GM21367 (cell line): Measurements from ENCODE around the gene CPNE4.

Experiments used
- ATAC-seq: cut with Tn5 transposase; IDR thresholded peaks from one replicate; pipeline ENCODE4 v1.9.1; 2021; ENCODE audit not compliant: unreplicated experiment

The CPNE4 gene

GRCh38 chr3:132017137-132017536, 17.7 kb downstream of the CPNE4 start:
- ATAC-seq, result no peak

- no peak for ATAC-seq
Observed at GRCh38 chr3:132016061-132017041, 18.5 kb downstream of the CPNE4 start.

- ATAC-seq, result no peak
Observed at GRCh38 chr3:132014105-132014504, 20.7 kb downstream of the CPNE4 start.

- ATAC-seq, result no peak
Observed at GRCh38 chr3:132009241-132009640, 25.6 kb downstream of the CPNE4 start.

GRCh38 chr3:132008837-132009236, 26.0 kb downstream of the CPNE4 start:
- no peak for ATAC-seq

GRCh38 chr3:132007617-132008016, 27.2 kb downstream of the CPNE4 start:
- ATAC-seq, result no peak

GRCh38 chr3:132006605-132007204, 28.1 kb downstream of the CPNE4 start:
- no peak for ATAC-seq

- ATAC-seq, result no peak
Observed at GRCh38 chr3:132004571-132004970, 30.2 kb downstream of the CPNE4 start.

GRCh38 chr3:132003685-132004084, 31.1 kb downstream of the CPNE4 start:
- no peak for ATAC-seq

- ATAC-seq, result no peak
Observed at GRCh38 chr3:132001999-132002398, 32.8 kb downstream of the CPNE4 start.

- ATAC-seq, result no peak
Observed at GRCh38 chr3:132001036-132001435, 33.8 kb downstream of the CPNE4 start.

GRCh38 chr3:131998027-131998426, 36.8 kb downstream of the CPNE4 start:
- ATAC-seq, result no peak

GRCh38 chr3:131995891-131996290, 38.9 kb downstream of the CPNE4 start:
- no peak for ATAC-seq

GRCh38 chr3:131989318-131989717, 45.5 kb downstream of the CPNE4 start:
- ATAC-seq, result no peak

- ATAC-seq, result no peak
Observed at GRCh38 chr3:131988209-131988608, 46.6 kb downstream of the CPNE4 start.

- no peak for ATAC-seq
Observed at GRCh38 chr3:131983689-131984088, 51.1 kb downstream of the CPNE4 start.

GRCh38 chr3:131981323-131981722, 53.5 kb downstream of the CPNE4 start:
- ATAC-seq, result no peak

- ATAC-seq, result no peak
Observed at GRCh38 chr3:131976448-131976847, 58.4 kb downstream of the CPNE4 start.

- ATAC-seq, result no peak
Observed at GRCh38 chr3:131975047-131975446, 59.8 kb downstream of the CPNE4 start.

GRCh38 chr3:131973731-131974130, 61.1 kb downstream of the CPNE4 start:
- no peak for ATAC-seq

- no peak for ATAC-seq
Observed at GRCh38 chr3:131972550-131972949, 62.3 kb downstream of the CPNE4 start.

- ATAC-seq, result no peak
Observed at GRCh38 chr3:131972091-131972490, 62.7 kb downstream of the CPNE4 start.
